SIG-M5 treated with dmso at 0.1 percent for 504 hours (cell line): ENCODE data around the gene CREBRF.
"Not testable (repeated sequence)": the region's sequence is repeated elsewhere in the genome, so short reads cannot be mapped to it uniquely, and the experiment has no call there.

Experiments used
- DNase-seq: peaks from one replicate; lab custom pipeline; 2025; ENCODE audit not compliant: unreplicated experiment; lab: John Stamatoyannopoulos, UW

The CREBRF gene

GRCh38 chr5:173148354-173148753 lies 92.2 kb downstream of the CREBRF start:
- DNase-seq: no peak

GRCh38 chr5:173152547-173152946 lies 96.4 kb downstream of the CREBRF start:
- no peak for DNase-seq

DNA sequence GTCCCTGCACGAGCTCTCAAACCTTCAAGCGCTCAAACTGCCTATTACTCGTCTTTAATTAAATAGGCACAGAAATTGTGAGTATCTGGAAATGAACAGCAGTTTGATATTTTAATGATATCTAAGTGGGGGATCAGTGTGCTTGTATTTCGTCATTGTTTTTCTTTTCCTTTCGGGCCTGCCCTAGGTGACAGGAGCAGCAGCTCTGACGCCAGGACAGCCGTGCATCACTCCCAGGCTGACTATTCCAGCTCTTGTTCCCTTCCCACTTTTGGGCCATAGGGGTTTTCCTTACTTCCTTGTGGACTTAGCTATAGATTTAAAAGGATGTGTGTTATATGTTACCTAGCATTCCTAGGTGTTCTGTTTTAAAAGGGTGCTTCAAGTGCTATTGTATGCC lies 97.7 kb downstream of the CREBRF start:
- DNase-seq: no peak

- not testable (repeated sequence) for DNase-seq
Measured at GRCh38 chr5:173154619-173155018, 98.5 kb downstream of the CREBRF start.

DNA sequence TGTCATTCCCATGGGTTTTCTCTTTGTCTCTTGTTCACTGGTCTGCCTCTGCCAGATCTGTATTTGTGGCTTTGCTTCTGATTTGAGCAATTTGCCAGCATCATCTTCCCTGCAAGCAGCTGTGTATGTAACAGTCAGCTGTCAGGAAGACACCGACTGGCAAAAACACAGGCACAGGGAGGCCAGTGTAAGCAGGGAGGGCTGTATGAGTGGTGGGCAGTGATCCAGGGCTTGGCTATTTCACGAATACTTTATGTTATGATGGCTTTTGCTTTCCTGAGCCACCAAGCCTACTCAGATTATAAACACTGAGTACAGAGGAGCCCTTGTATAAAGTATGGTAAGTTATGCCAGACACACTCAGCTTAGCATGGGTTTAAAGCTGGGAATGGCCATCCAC lies 99.8 kb downstream of the CREBRF start:
- no peak for DNase-seq

- DNase-seq: no peak
Measured at GRCh38 chr5:173158366-173158765, 102.2 kb downstream of the CREBRF start.

- no peak for DNase-seq
Measured at GRCh38 chr5:173159256-173159655, 103.1 kb downstream of the CREBRF start.

DNA sequence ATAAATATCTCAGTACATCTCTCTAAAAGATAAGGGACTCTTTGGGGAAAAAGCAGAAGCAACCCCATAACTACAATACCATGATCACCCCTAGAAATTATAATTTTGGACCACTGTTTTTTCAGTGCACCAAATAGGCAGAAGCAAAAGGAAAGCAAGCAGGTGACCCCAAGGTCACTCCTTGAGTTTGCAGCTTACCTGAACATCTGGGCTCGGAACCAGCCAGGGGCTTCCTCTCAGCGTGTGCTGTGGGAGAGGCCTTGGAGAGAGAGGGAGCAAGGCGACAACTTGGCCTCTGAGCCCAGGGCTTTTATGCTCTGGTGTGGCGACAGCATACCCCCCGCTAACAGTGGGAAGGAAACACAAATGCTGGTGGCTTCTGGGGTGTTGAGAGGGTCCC lies 105.0 kb downstream of the CREBRF start:
- DNase-seq: no peak

GRCh38 chr5:173163219-173163618 lies 107.1 kb downstream of the CREBRF start:
- DNase-seq: no peak

GRCh38 chr5:173165177-173166016 lies 109.2 kb downstream of the CREBRF start:
- DNase-seq: no peak

GRCh38 chr5:173172166-173172565 lies 116.0 kb downstream of the CREBRF start:
- no peak for DNase-seq

- DNase-seq: no peak
Measured at GRCh38 chr5:173175523-173175922, 119.4 kb downstream of the CREBRF start.

DNA sequence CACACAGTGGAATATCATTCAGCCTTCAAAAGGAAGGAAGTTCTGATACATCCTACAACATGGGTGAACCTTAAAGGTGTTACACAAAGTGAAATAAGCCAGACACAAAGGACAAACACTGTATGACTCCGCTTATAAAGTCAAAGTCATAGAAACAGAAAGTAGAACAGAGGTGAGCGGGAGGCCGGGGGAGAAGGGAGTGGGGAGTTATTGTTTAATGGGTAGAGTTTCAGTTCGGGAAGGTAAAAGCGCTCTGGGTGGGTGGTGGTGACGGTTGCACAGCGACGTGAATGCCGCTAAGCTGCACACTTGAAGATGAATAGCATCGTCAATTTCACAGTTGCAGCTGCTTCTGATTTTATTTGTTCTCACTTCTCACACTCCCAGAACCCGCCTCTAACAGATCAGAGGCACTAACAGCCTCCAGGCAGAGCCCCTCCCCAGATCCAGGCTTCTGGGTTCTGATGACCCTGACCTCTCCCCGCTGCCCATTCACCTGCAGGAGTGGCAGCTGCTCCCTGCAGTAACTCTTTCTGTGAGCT lies 122.3 kb downstream of the CREBRF start:
- no peak for DNase-seq

GRCh38 chr5:173180331-173180730 lies 124.2 kb downstream of the CREBRF start:
- no peak for DNase-seq

GRCh38 chr5:173187054-173187743 lies 131.0 kb downstream of the CREBRF start:
- no peak for DNase-seq

DNA sequence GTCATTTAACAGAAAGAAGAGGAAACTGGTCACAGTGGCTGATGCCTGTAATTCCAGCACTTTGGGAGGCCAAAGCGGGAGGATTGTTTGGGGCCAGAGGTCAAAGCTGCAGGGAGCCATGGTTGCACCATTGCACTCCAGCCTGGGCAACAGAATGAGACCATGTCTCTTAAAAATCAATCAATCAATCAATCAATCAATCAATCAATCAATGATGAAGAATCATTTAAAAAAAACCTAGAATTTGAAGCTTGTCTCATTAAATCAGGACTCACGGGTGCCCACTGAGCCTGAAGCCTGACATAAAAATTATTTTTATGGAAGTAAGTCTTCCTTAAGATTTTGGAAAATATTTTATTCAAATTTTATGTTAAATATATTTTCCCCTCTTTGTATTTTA lies 132.1 kb downstream of the CREBRF start:
- no peak for DNase-seq
